Mammary epithelial cell (primary cell): ENCODE data around the gene DCP2.

Source experiments
- CTCF ChIP-seq, 2 donors: IDR thresholded peaks in 1 of 2; conservative IDR thresholded peaks in 1 of 2; 2 replicates each; pipeline ENCODE4 v1.5.1; 2011 to 2012; ENCODE audit warnings: inconsistent platforms in 2 of 2, low read length in 2 of 2, mild to moderate bottlenecking in 2 of 2, control low read depth in 1 of 2, low read depth in 1 of 2; ENCODE audit not compliant: insufficient read depth in 1 of 2; ENCODE audit errors: extremely low read depth in 1 of 2
- EZH2 ChIP-seq: IDR thresholded peaks from 2 replicates; pipeline ENCODE4 v1.6.1; 2012; ENCODE audit warnings: low read length, inconsistent platforms, borderline replicate concordance

DNA sequence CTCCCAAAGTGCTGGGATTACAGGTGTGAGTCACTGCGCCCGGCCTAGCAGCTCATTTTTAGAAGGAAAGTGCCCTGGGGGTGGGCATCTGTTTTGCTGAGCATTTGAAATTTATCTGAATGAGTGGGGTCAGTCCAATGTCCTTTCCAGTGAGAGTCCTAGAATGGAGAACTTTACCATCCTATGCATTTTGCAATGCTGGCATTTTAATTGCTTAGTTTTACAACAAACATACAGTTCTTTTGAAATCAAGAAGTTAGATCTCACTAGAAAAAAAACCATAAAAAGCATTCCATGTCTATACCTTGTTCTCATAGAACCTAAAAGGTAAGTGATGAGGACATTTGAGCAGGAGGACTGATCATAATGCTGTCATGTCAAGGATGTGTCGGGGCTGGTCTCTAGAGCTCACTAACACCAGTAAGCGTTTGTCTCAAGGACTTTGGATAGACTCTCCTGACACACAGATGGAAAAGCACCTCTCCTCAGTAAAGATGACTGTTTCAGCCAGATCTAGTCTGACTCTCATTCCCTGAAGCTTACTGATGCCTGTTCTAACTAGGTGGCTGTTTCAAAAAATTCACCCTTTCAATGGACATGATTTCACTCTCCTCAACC lies 83.9 kb downstream of the DCP2 start:
- TF ChIP-seq CTCF (conservative IDR thresholded peaks at IDR 0.05 in 1 of 2, IDR thresholded peaks at IDR 0.05 in 1 of 2; ENCODE audit: extremely low read depth in 1 of 2, insufficient read depth in 1 of 2, low read depth in 1 of 2, low read length in 2 of 2) (no peak), EZH2 (no peak)
